H1 (cell line): ENCODE results near the gene NRXN3. TPM values are rescaled to one million over a fixed set of nuclear protein-coding genes. Genes with fewer than 3 reads are reported as not detected.

Experiments
- CTCF ChIA-PET: fragments of 300-600 bp; sonication (Branson Sonifier 250); formaldehyde crosslinking; loops from one replicate; lab custom pipeline; 2021; ENCODE audit not compliant: partially characterized antibody; lab: Charles Lee
- POLR2A ChIA-PET: fragments of 300-600 bp; sonication (Branson Sonifier 250); formaldehyde crosslinking; loops from one replicate; lab custom pipeline; 2021; ENCODE audit warnings: inconsistent platforms; ENCODE audit not compliant: partially characterized antibody; lab: Charles Lee
- DNase-seq, 2 experiments: peaks; one replicate each; pipeline versions ENCODE4 v3.0.0 to v3.0.0-alpha.2; 2010 to 2022; ENCODE audit warnings: low spot score in 2 of 2, low read depth in 1 of 2, mixed read lengths in 1 of 2
- FAIRE-seq: peaks from 2 replicates; lab custom pipeline; 2011; peaks lifted over from hg19 to GRCh38; lab: Jason Lieb, UNC
- H2AFZ ChIP-seq: 2 replicates; pipeline ENCODE4 v1.8.1; 2012; ENCODE audit warnings: low read length, inconsistent platforms
- H2AK5ac ChIP-seq: 2 replicates; pipeline ENCODE4 v1.6.1; 2013; ENCODE audit warnings: low read depth, low read length
- H2BK120ac ChIP-seq: replicated peaks from 2 replicates; pipeline ENCODE3; 2013; ENCODE audit warnings: low read depth, low read length, inconsistent platforms
- H2BK12ac ChIP-seq: 2 replicates; pipeline ENCODE4 v1.6.1; 2013; ENCODE audit warnings: low read depth, low read length
- H2BK15ac ChIP-seq: 2 replicates; pipeline ENCODE4 v1.6.1; 2013; ENCODE audit warnings: low read length
- H2BK20ac ChIP-seq: 2 replicates; pipeline ENCODE4 v1.6.1; 2013; ENCODE audit warnings: low read length
- H2BK5ac ChIP-seq: 2 replicates; pipeline ENCODE4 v1.6.1; 2013; ENCODE audit warnings: low read depth, low read length
- H3K14ac ChIP-seq: 2 replicates; pipeline ENCODE4 v1.6.1; 2013; ENCODE audit warnings: inconsistent platforms; ENCODE audit not compliant: insufficient read length
- H3K18ac ChIP-seq: 2 replicates; pipeline ENCODE4 v1.6.1; 2013; ENCODE audit warnings: low read length; ENCODE audit errors: extremely low read depth
- H3K23ac ChIP-seq: 2 replicates; pipeline ENCODE4 v1.6.1; 2013; ENCODE audit warnings: inconsistent platforms; ENCODE audit not compliant: insufficient read length
- H3K23me2 ChIP-seq: 2 replicates; pipeline ENCODE4 v1.6.1; 2013; ENCODE audit warnings: low read depth, low read length
- H3K27ac ChIP-seq: 2 replicates; pipeline ENCODE4 v1.6.1; 2011; ENCODE audit warnings: low read depth, low read length, inconsistent platforms
- H3K27me3 ChIP-seq, 4 experiments: replicated peaks in 1 of 4; 1 replicate in 1 of 4; 2 replicates in 3 of 4; pipeline versions ENCODE4 v1.6.1 to v1.8.1; 2011 to 2013; ENCODE audit warnings: low read length in 3 of 4, mild to moderate bottlenecking in 3 of 4, inconsistent platforms in 2 of 4, mixed read lengths in 2 of 4, moderate library complexity in 1 of 4; ENCODE audit not compliant: control insufficient read depth in 3 of 4, insufficient read depth in 3 of 4; ENCODE audit errors: extremely low read depth in 1 of 4
- H3K36me3 ChIP-seq, 4 experiments: 2 replicates each; pipeline versions ENCODE4 v1.6.1 to v1.8.1; 2011 to 2013; ENCODE audit warnings: mild to moderate bottlenecking in 4 of 4, low read length in 3 of 4, moderate library complexity in 2 of 4, control low read depth in 1 of 4, inconsistent platforms in 1 of 4; ENCODE audit not compliant: insufficient read depth in 4 of 4, control insufficient read depth in 2 of 4
- H3K4ac ChIP-seq: replicated peaks from 2 replicates; pipeline ENCODE3; 2013; ENCODE audit warnings: low read length, low read depth, mixed read lengths, inconsistent platforms; ENCODE audit not compliant: insufficient read length
- H3K4me1 ChIP-seq, 4 experiments: replicated peaks in 1 of 4; 1 replicate in 1 of 4; 2 replicates in 3 of 4; pipeline versions ENCODE4 v1.6.1 to v1.8.1; 2011 to 2013; ENCODE audit warnings: low read length in 3 of 4, inconsistent platforms in 2 of 4, mixed read lengths in 1 of 4; ENCODE audit not compliant: insufficient read depth in 4 of 4, control insufficient read depth in 3 of 4
- H3K4me2 ChIP-seq, 2 experiments: 2 replicates each; pipeline versions ENCODE4 v1.6.1 to v1.8.1; 2011 to 2013; ENCODE audit warnings: low read depth in 2 of 2, low read length in 2 of 2, control low read depth in 1 of 2, inconsistent platforms in 1 of 2, mild to moderate bottlenecking in 1 of 2; ENCODE audit not compliant: insufficient read depth in 1 of 2
- H3K4me3 ChIP-seq, 4 experiments: fragments of 200-600, 300-600 bp in 1 of 4; sonication (generic), shearing (Covaris generic), sonication (Bioruptor Twin) in 1 of 4; 2 replicates each; pipeline versions ENCODE4 v1.5.1 to v1.8.1; 2011 to 2016; ENCODE audit warnings: low read length in 4 of 4, low read depth in 3 of 4, control low read depth in 2 of 4, inconsistent platforms in 2 of 4, mild to moderate bottlenecking in 2 of 4, mixed read lengths in 1 of 4, moderate library complexity in 1 of 4; ENCODE audit not compliant: insufficient read depth in 2 of 4; ENCODE audit errors: extremely low read depth in 1 of 4
- H3K56ac ChIP-seq: replicated peaks from 2 replicates; pipeline ENCODE3; 2013; ENCODE audit warnings: low read depth, mild to moderate bottlenecking, mixed read lengths, low read length, inconsistent platforms; ENCODE audit not compliant: insufficient read length
- H3K79me1 ChIP-seq: 2 replicates; pipeline ENCODE4 v1.6.1; 2013; ENCODE audit warnings: low read depth, low read length, control low read depth
- H3K79me2 ChIP-seq, 2 experiments: 2 replicates each; pipeline versions ENCODE4 v1.6.1 to v1.8.1; 2012 to 2013; ENCODE audit warnings: low read length in 2 of 2, mild to moderate bottlenecking in 2 of 2, inconsistent platforms in 1 of 2; ENCODE audit not compliant: insufficient read depth in 2 of 2, control insufficient read depth in 1 of 2
- H3K9ac ChIP-seq, 4 experiments: replicated peaks in 1 of 4; 1 replicate in 1 of 4; 2 replicates in 3 of 4; pipeline versions ENCODE4 v1.6.1 to v1.8.1; 2011 to 2013; ENCODE audit warnings: low read depth in 3 of 4, low read length in 3 of 4, control low read depth in 2 of 4, mild to moderate bottlenecking in 2 of 4, moderate library complexity in 2 of 4, inconsistent platforms in 1 of 4; ENCODE audit errors: extremely low read depth in 1 of 4
- H3K9me3 ChIP-seq, 2 experiments: 2 replicates each; pipeline versions ENCODE4 v1.6.1 to v1.8.1; 2012 to 2013; ENCODE audit warnings: mild to moderate bottlenecking in 2 of 2, moderate library complexity in 2 of 2, control low read depth in 1 of 2, inconsistent platforms in 1 of 2, low read depth in 1 of 2, low read length in 1 of 2, mixed read lengths in 1 of 2; ENCODE audit not compliant: insufficient read depth in 2 of 2
- H4K20me1 ChIP-seq, 2 experiments: replicated peaks in 1 of 2; 2 replicates each; pipeline versions ENCODE3 to v1.8.1; 2011 to 2013; ENCODE audit warnings: inconsistent platforms in 2 of 2, low read length in 2 of 2, mild to moderate bottlenecking in 1 of 2; ENCODE audit not compliant: insufficient read depth in 2 of 2, control insufficient read depth in 1 of 2
- H4K5ac ChIP-seq: 2 replicates; pipeline ENCODE4 v1.6.1; 2013; ENCODE audit warnings: low read length, low read depth, mixed read lengths, inconsistent platforms; ENCODE audit not compliant: insufficient read length
- H4K8ac ChIP-seq: 2 replicates; pipeline ENCODE4 v1.8.0; 2013; ENCODE audit warnings: mild to moderate bottlenecking, moderate library complexity, low read length, inconsistent platforms; ENCODE audit not compliant: insufficient read depth; ENCODE audit errors: extremely low read depth
- H4K91ac ChIP-seq: replicated peaks from 2 replicates; pipeline ENCODE3; 2013; ENCODE audit warnings: low read length, mixed read lengths, inconsistent platforms; ENCODE audit not compliant: insufficient read length
- CBX5 ChIP-seq: fragments of 300-800, 300-1000 bp; sonication (generic); IDR thresholded peaks from 2 replicates; pipeline ENCODE4 v1.7.1; 2016; ENCODE audit warnings: antibody characterized with exemption, low read length, low read depth
- CHD2 ChIP-seq: IDR thresholded peaks from 2 replicates; pipeline ENCODE4 v1.6.1; 2012; ENCODE audit warnings: low read length, improper control_type of control experiment
- E2F6 ChIP-seq: IDR thresholded peaks from 2 replicates; pipeline ENCODE4 v1.6.1; 2012; ENCODE audit warnings: inconsistent platforms
- EZH2 ChIP-seq: fragments of 200-600 bp; sonication (generic); IDR thresholded peaks from 2 replicates; pipeline ENCODE4 v1.7.1; 2012; ENCODE audit warnings: low read depth, mild to moderate bottlenecking, moderate library complexity, low read length, inconsistent platforms; ENCODE audit not compliant: severe bottlenecking
- HDAC2 ChIP-seq, 2 experiments: fragments of 300-600 bp in 1 of 2; sonication (generic) in 1 of 2; IDR thresholded peaks; 2 replicates each; pipeline ENCODE4 v1.6.1; 2011 to 2012; ENCODE audit warnings: low read depth in 2 of 2, low read length in 2 of 2, mild to moderate bottlenecking in 2 of 2, moderate library complexity in 2 of 2, borderline replicate concordance in 1 of 2, inconsistent platforms in 1 of 2
- POLR2AphosphoS5 ChIP-seq: IDR thresholded peaks from 2 replicates; pipeline ENCODE4 v1.6.1; 2011; ENCODE audit warnings: low read depth, low read length
- RXRA ChIP-seq: IDR thresholded peaks from 2 replicates; pipeline ENCODE4 v1.6.1; 2011; ENCODE audit warnings: low read depth, mild to moderate bottlenecking, low read length, moderate library complexity; ENCODE audit not compliant: insufficient read depth
- SAP30 ChIP-seq: fragments of 300-600 bp; sonication (generic); IDR thresholded peaks from 2 replicates; pipeline ENCODE4 v1.7.1; 2012; ENCODE audit warnings: low read length, moderate library complexity, mild to moderate bottlenecking, inconsistent platforms; ENCODE audit not compliant: insufficient read depth, insufficient replicate concordance
- ZNF274 ChIP-seq: IDR thresholded peaks from 2 replicates; pipeline ENCODE4 v1.7.0; 2012; ENCODE audit warnings: low read length, borderline replicate concordance; ENCODE audit errors: extremely low read depth
- polyA plus RNA-seq, 7 experiments: library from polyadenylated mRNA; depleted of rRNA in 3 of 7; stranded (reverse) in 5 of 7; unstranded in 2 of 7; fragments of >200 nt in 5 of 7; fragments of 200-250 nt in 2 of 7; gene quantifications; 1 replicate in 5 of 7; 2 replicates in 1 of 7; 4 replicates in 1 of 7; pipeline versions ENCODE4 v1.2.1 to v1.2.3, GENCODE V29; 2011 to 2013; ENCODE audit warnings: missing spikeins in 2 of 7, mixed read lengths in 2 of 7
- total RNA-seq: library from RNA; stranded (reverse); fragmentation: NEBNext Ultra II Directional; extraction: Animal tissue kit (Norgen Biotek cat#: 25700); gene quantifications from 2 replicates; pipeline ENCODE4 v1.2.1, GENCODE V29; 2021
- TF ChIP-seq, protein P1 (sequence below): IDR thresholded peaks from 2 replicates; pipeline ENCODE4 v1.6.1; 2011; ENCODE audit warnings: low read length, improper control_type of control experiment

The NRXN3 gene
- total and polyA plus RNA-seq, 2 of the 8 experiments (the other 6 are each of a cell fraction or from before 2014, with no cell fraction given) = 2.6 to 4.1 TPM

DNA sequence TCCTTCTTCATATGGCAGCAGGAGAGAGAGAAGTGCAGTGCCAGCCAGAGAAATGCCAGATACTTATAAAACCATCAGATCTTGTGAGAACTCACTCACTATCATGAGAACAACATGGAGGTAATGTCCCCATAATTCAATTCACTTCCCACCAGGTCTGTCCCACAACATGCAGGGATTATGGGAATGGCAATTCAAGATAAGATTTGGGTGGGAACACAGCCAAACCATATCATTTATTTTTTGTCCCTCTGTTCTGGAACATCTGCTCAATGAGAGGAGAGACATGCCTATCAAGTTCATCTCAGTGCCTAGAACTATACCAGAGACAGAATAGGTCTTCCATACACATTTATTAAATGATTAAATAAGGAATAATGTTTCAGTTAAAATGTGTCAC is 543.5 kb downstream of the NRXN3 start:
- no peaks in the 10 kb centered on the region for H3K79me1 ChIP-seq
- no peak overlapping the region for H2AK5ac ChIP-seq
- no peak overlapping the region for H3K23ac ChIP-seq
- H3K4me1 ChIP-seq = no peaks in the 10 kb centered on the region
- H3K4ac ChIP-seq = no peak overlapping the region
- no peak overlapping the region for H2BK12ac ChIP-seq
- H2BK5ac ChIP-seq = no peak overlapping the region
- H4K8ac ChIP-seq = no peak overlapping the region
- H3K9me3 ChIP-seq = no peaks in the 10 kb centered on the region
- H3K9ac ChIP-seq = no peak overlapping the region
- no peak overlapping the region for H3K4me3 ChIP-seq
- TF ChIP-seq SAP30 = no peak
- no peak for TF ChIP-seq CBX5
- TF ChIP-seq, protein P1, sequence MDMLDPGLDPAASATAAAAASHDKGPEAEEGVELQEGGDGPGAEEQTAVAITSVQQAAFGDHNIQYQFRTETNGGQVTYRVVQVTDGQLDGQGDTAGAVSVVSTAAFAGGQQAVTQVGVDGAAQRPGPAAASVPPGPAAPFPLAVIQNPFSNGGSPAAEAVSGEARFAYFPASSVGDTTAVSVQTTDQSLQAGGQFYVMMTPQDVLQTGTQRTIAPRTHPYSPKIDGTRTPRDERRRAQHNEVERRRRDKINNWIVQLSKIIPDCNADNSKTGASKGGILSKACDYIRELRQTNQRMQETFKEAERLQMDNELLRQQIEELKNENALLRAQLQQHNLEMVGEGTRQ = no peak
- no peak for TF ChIP-seq POLR2AphosphoS5
- no peak for TF ChIP-seq CHD2
- TF ChIP-seq EZH2 = no peak
- TF ChIP-seq E2F6 = no peak
- no peak for TF ChIP-seq RXRA
- TF ChIP-seq HDAC2 (IDR thresholded peaks at IDR 0.05; ENCODE audit: borderline replicate concordance in 1 of 2, low read depth in 2 of 2, low read length in 2 of 2) = no peak
- TF ChIP-seq ZNF274 = no peak
- no peaks in the 10 kb centered on the region for H3K36me3 ChIP-seq
- DNase-seq = no peak
- H3K79me2 ChIP-seq = no peaks in the 10 kb centered on the region
- no peak overlapping the region for H2AFZ ChIP-seq
- no peak overlapping the region for H4K91ac ChIP-seq
- H3K14ac ChIP-seq = no peak overlapping the region
- H2BK15ac ChIP-seq = no peak overlapping the region
- H2BK120ac ChIP-seq = no peak overlapping the region
- H3K23me2 ChIP-seq = no peaks in the 10 kb centered on the region
- no peak overlapping the region for H3K4me2 ChIP-seq
- no peak for FAIRE-seq
- no peaks in the 10 kb centered on the region for H4K20me1 ChIP-seq
- no peaks in the 10 kb centered on the region for H3K27me3 ChIP-seq
- CTCF ChIA-PET = interaction anchor here (1.0 to 1.9 kb wide), 3 partner anchors 13 to 44 kb away, joined by 3 to 7 read pairs (median 4); no protein-coding TSS in a partner anchor
- H4K5ac ChIP-seq = no peak overlapping the region
- no peak overlapping the region for H3K18ac ChIP-seq
- H3K27ac ChIP-seq = no peak overlapping the region
- no peak overlapping the region for H3K56ac ChIP-seq
- POLR2A ChIA-PET = no interaction called here
- H2BK20ac ChIP-seq = no peak overlapping the region
